ENCODE data around the gene TCF7.
"Not testable (repeated sequence)": the region's sequence is repeated elsewhere in the genome, so short reads cannot be mapped to it uniquely, and the experiment has no call there.

Gene TCF7

GRCh38 chr5:134145779-134146581, 31.5 kb downstream of the TCF7 start:
- DNase-seq = peak; percentile 50

DNA sequence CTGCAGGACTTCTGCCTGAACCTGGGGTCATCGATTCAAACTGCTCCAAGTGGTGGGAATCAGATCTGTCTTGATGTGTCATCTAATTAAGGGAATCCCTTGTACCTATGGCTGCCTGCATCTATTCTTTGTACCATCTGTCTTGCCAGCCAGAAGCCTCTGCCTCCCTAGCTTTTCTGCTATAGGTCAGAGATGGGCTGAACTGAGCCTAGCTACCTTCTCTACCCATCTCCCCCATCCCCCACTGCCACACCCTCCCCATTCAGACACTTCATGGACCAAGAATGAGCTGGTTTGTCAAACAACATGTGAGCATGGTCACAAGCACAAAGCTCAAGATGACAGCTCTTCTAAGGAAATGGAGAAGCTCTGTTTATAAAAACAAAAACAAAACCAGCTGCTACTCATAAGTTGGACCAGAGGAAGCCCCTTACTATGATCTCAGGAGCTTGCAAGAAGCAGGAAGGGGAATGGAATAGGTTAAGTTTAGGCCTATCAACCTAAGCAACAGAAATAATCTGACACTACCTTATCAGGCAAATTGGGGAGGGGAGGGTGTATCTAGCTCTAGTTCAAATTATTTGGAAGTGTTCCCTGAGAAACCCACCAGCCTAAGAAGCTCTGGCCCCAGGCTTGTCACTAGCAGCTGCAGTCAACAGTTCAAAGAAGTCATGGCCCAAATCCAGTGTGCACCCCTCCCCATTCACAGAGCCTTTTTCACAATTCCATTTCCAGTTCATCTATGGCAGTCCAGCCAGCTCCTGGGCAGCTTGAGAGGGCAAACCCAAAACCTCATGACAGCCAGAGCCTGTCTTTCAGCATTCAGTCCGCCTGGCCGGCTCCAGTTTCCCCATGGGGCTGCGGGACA, 32.4 kb downstream of the TCF7 start:
- no peak for DNase-seq

DNA sequence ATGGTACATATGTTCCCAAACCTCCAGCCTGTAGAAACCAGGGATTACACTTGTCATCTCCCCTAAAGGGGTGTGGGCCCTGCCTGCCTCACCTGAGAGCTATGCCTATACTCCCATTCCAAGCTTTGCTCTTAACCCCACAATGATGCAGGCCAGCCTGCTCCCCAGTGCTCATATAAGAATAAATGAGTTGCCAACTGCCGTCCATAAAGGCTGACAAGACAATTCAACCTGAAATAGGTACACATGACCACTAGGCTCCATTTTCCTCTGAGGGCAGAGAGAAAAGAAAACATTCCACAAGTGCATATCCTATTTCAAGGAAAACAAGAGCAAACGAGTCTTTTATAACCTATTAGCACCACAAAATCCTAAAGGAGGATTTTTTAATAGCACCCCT, 33.8 kb downstream of the TCF7 start:
- DNase-seq = no peak

- DNase-seq = no peak
Measured at GRCh38 chr5:134148986-134149539, 34.6 kb downstream of the TCF7 start.

- no peak for DNase-seq
Measured at GRCh38 chr5:134149571-134150303, 35.3 kb downstream of the TCF7 start.

- no peak for DNase-seq
Measured at GRCh38 chr5:134151723-134152122, 37.2 kb downstream of the TCF7 start.

GRCh38 chr5:134152173-134152832, 37.8 kb downstream of the TCF7 start:
- not testable (repeated sequence) for DNase-seq

DNA sequence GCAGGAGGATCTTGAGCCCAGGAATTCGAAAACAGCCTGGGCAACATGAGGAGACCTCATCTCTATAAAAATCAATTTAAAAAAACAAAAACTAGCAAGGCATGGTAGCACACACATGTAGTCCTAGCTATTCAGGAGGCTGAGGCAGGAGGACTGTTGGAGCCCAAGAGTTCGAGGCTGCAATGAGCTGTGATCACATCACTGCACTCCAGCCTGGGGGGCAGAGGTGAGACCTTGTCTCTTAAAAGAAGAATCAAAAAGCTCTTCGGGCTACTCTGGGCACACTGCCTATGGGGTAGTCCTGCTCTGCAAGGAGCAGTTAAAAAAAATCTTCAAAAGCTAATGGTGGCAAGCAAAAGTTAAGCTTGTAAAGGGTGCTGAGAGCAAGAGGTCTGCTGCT, 38.8 kb downstream of the TCF7 start:
- DNase-seq = no peak

GRCh38 chr5:134153657-134154056, 39.2 kb downstream of the TCF7 start:
- DNase-seq = no peak

GRCh38 chr5:134161513-134162395, 47.3 kb downstream of the TCF7 start:
- DNase-seq = no peak

DNA sequence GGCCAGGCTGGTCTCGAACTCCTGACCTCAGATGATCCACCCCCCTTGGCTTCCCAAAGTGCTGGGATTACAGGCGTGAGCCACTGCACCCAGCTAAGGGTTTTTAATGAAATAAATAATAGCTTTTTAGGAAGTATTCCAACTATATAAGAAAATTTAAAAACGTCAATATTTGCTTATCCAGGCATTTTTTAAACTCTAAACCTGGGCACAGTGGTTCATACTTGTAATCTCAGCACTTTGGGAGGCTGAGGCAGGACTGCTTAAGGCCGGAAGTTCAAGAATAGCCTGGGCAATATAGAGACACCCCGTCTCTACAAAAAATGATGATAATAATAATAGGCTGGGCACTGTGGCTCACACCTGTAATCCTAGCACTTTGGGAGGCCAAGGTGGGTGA, 48.1 kb downstream of the TCF7 start:
- no peak for DNase-seq

GRCh38 chr5:134171972-134172371, 57.5 kb downstream of the TCF7 start:
- DNase-seq = no peak

GRCh38 chr5:134174841-134175839, 60.7 kb downstream of the TCF7 start:
- no peak for DNase-seq

DNA sequence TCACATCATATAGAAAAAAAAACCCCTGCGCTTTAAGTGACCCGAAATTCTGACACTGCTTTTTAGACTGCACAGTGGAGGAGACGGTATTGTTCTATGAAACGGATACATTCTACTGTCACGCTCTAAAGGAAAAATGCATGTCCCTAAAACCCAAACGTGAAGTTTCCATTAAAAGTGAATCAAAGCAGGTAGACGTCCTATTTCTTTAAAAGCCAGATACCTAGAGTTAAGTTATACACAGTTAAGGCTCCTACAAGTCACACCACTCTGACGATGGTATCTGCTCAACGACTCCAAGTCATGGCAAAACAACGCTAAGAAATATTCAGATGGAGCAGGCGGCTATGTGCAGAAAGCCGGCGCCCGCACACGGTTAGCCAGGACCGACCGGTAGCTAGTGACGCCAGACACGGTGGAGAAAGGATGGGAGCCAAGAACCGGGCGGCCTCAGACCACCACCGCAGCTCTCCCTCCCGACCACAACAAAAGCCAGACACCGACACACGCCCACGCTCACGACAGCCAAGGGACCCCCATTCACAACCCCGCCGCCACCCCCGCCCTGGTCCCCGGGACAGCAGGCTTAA, 61.5 kb downstream of the TCF7 start:
- DNase-seq = peak; percentile 52

DNA sequence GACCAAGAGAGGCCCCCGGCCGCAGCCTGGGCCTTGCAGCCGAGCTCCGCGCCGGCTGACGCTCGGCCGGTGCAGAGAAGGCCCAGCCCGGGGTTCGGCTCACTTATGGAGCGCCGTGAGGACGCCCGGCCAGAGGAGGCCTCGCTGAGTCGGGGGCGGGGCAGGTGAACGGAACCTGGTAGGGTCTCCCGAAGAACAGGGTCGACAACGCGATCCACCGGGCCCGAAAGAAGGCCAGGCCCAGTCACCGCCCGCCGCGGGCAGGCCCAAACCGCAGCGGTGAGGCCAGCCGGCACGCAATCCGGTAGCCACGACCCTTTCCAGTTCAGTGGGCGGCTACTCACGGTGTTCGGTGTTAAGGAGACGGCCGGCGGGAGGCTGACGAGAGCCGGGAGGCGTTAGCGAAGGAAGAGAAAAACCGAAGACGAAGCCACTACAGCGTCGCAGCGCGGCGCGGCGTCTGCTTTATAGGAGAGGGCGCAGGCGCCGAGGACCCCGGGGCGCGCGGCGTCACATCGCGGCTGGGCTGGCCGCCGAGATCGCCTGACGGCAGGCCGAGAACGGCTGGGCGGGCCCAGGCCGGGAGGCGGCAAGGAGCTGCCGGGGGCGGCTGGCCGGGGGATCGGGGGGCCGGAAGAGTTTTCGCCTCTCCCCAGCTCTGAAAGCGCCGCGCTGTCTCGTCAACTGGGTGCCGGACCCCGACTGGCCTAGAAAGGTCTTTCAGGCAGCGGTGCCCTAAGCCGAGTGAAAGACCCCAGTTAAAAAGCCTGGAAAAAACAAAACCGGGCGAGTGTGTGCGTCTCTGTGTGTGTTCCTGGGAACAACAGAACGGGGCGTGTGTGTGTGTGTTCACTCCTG, 62.3 kb downstream of the TCF7 start, which contains the start of gene SKP1:
Gene SKP1 (minus strand): TSS at position 440 of the 858 bp plus-strand sequence. CDS start 2,928 bp downstream, outside the sequence.
- peak; percentile 71 for DNase-seq

GRCh38 chr5:134177369-134178095, 63.1 kb downstream of the TCF7 start:
- no peak for DNase-seq

DNA sequence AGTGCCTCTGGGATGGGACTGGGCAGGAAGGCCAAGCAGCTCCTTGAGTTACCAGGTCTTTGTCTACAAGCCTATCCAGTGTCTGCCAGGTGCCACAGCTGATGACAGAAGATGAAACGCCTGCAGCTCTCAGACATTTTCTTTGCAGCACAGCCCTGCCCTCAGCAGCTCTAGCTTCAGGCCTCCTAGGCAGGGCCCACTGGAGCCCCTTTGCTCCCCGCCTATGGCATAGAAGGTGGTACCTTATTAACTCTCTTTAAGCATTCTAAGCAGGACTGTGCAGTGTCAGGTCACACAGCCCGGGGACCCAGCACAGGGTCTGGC, 63.6 kb downstream of the TCF7 start:
- DNase-seq = no peak

DNA sequence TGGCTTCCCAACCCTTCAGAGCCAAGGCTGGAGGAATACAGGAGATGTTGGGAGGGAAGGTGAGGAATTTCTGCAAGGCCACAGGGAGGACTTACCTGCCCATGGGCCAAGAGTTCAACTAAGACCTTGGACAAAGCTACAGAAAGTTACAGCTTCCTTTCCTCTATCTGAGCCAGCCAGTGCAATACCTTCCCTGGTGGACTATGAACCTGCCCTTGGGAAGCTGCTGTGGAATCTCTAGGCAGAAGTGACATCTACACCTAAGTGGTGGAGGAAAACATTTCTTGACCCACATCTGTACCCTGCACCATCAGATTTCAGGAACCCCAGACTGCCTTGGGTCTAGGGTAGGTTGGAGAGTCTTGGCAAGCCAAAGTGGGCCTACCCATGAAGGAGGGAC, 69.0 kb downstream of the TCF7 start:
- DNase-seq = no peak

Data from NK-92 treated with Interleukin-12 subunit alpha and Interleukin-12 subunit beta, amount 100 ng/mL, for 24 hours (cell line).